Mesenchymal stem cell (in vitro differentiated cells and primary cell): ENCODE results near the gene KRTAP1-3. TPM values are rescaled to one million over a fixed set of nuclear protein-coding genes. Genes with fewer than 3 reads are reported as not detected.
A peak's percentile ranks its signal among the peaks of the same experiment; 100 is the strongest.
"Not testable (repeated sequence)": the region's sequence is repeated elsewhere in the genome, so short reads cannot be mapped to it uniquely, and the experiment has no call there.

Experiments used
- DNase-seq: peaks from one replicate; pipeline ENCODE4 v3.0.0-alpha.2; 2013
- H2AFZ ChIP-seq: one replicate; pipeline ENCODE4 v1.6.1; 2013; ENCODE audit warnings: low read depth, mild to moderate bottlenecking, control low read depth, inconsistent platforms, low read length, moderate library complexity
- H2AK5ac ChIP-seq: 2 replicates; pipeline ENCODE4 v1.6.1; 2013; ENCODE audit warnings: low read length, moderate library complexity, mild to moderate bottlenecking, inconsistent platforms; ENCODE audit not compliant: severe bottlenecking
- H2BK120ac ChIP-seq: one replicate; pipeline ENCODE4 v1.6.1; 2013; ENCODE audit warnings: low read depth, mild to moderate bottlenecking, inconsistent platforms, low read length, moderate library complexity
- H2BK12ac ChIP-seq, 2 experiments: one replicate each; pipeline ENCODE4 v1.6.1; 2013; ENCODE audit warnings: inconsistent platforms in 2 of 2, low read length in 2 of 2, mild to moderate bottlenecking in 2 of 2, moderate library complexity in 2 of 2, control low read depth in 1 of 2
- H2BK15ac ChIP-seq: one replicate; pipeline ENCODE4 v1.6.1; 2013; ENCODE audit warnings: mild to moderate bottlenecking, low read depth, inconsistent platforms; ENCODE audit not compliant: poor library complexity, severe bottlenecking
- H2BK5ac ChIP-seq: 2 replicates; pipeline ENCODE4 v1.6.1; 2013; ENCODE audit warnings: low read depth, mild to moderate bottlenecking, low read length, control low read depth, inconsistent platforms; ENCODE audit not compliant: poor library complexity, severe bottlenecking
- H3K14ac ChIP-seq, 2 experiments: one replicate each; pipeline ENCODE4 v1.6.1; 2013; ENCODE audit warnings: inconsistent platforms in 2 of 2, low read length in 2 of 2, control low read depth in 1 of 2, mild to moderate bottlenecking in 1 of 2, moderate library complexity in 1 of 2
- H3K18ac ChIP-seq, 2 experiments: one replicate each; pipeline ENCODE4 v1.6.1; 2013; ENCODE audit warnings: inconsistent platforms in 2 of 2, low read length in 2 of 2, control low read depth in 1 of 2, low read depth in 1 of 2, mild to moderate bottlenecking in 1 of 2
- H3K23ac ChIP-seq, 2 experiments: one replicate each; pipeline ENCODE4 v1.6.1; 2013; ENCODE audit warnings: inconsistent platforms in 2 of 2, low read length in 2 of 2, mild to moderate bottlenecking in 2 of 2, moderate library complexity in 2 of 2, control low read depth in 1 of 2
- H3K27ac ChIP-seq: 2 replicates; pipeline ENCODE4 v1.5.1; 2013; ENCODE audit warnings: mild to moderate bottlenecking, moderate library complexity, low read length, control low read depth, inconsistent platforms; ENCODE audit not compliant: poor library complexity, severe bottlenecking
- H3K27me3 ChIP-seq, 2 experiments: 2 replicates each; pipeline versions ENCODE4 v1.6.1 to v1.7.0; 2013; ENCODE audit warnings: low read length in 2 of 2, mild to moderate bottlenecking in 2 of 2, moderate library complexity in 2 of 2, control low read depth in 1 of 2, inconsistent platforms in 1 of 2; ENCODE audit not compliant: control insufficient read depth in 1 of 2, insufficient read depth in 1 of 2
- H3K36me3 ChIP-seq, 2 experiments: 2 replicates each; pipeline versions ENCODE4 v1.6.1 to v1.7.0; 2013; ENCODE audit warnings: low read length in 2 of 2, control low read depth in 1 of 2, inconsistent platforms in 1 of 2, low read depth in 1 of 2, mild to moderate bottlenecking in 1 of 2; ENCODE audit not compliant: insufficient read depth in 2 of 2, control insufficient read depth in 1 of 2
- H3K4ac ChIP-seq, 2 experiments: one replicate each; pipeline ENCODE4 v1.6.1; 2013; ENCODE audit warnings: inconsistent platforms in 2 of 2, low read length in 2 of 2, mild to moderate bottlenecking in 2 of 2, moderate library complexity in 2 of 2, control low read depth in 1 of 2, low read depth in 1 of 2
- H3K4me1 ChIP-seq: 2 replicates; pipeline ENCODE4 v1.6.1; 2013; ENCODE audit warnings: low read depth, low read length, control low read depth; ENCODE audit not compliant: control insufficient read depth, insufficient read depth
- H3K4me2 ChIP-seq: 2 replicates; pipeline ENCODE4 v1.6.1; 2013; ENCODE audit warnings: low read length, mild to moderate bottlenecking, inconsistent platforms; ENCODE audit not compliant: poor library complexity, severe bottlenecking
- H3K4me3 ChIP-seq, 2 experiments: 2 replicates each; pipeline versions ENCODE4 v1.5.1 to v1.7.0; 2013; ENCODE audit warnings: low read length in 2 of 2, mild to moderate bottlenecking in 2 of 2, control low read depth in 1 of 2, low read depth in 1 of 2; ENCODE audit not compliant: insufficient read depth in 1 of 2
- H3K79me1 ChIP-seq: replicated peaks from 2 replicates; pipeline ENCODE4 v1.6.1; 2013; ENCODE audit warnings: mild to moderate bottlenecking, control low read depth, low read length, inconsistent platforms; ENCODE audit not compliant: poor library complexity, severe bottlenecking
- H3K9ac ChIP-seq: 2 replicates; pipeline ENCODE4 v1.7.0; 2013; ENCODE audit warnings: mild to moderate bottlenecking, low read length, moderate library complexity
- H3K9me3 ChIP-seq: 2 replicates; pipeline ENCODE4 v1.7.0; 2013; ENCODE audit warnings: mild to moderate bottlenecking, low read length; ENCODE audit not compliant: control insufficient read depth
- H4K8ac ChIP-seq: one replicate; pipeline ENCODE4 v1.6.1; 2013; ENCODE audit warnings: inconsistent platforms, mild to moderate bottlenecking, low read length, moderate library complexity
- H4K91ac ChIP-seq: one replicate; pipeline ENCODE4 v1.6.1; 2013; ENCODE audit warnings: mild to moderate bottlenecking, low read length, inconsistent platforms
- whole genome bisulfite sequencing: methylation state at CpG from one replicate; pipeline ENCODE4 v1.1.7; 2013; ENCODE audit warnings: mixed read lengths; 5-methylcytosine and 5-hydroxymethylcytosine counted together
- polyA plus RNA-seq, 2 experiments: library from polyadenylated mRNA; stranded (reverse); fragments of 200-250 nt; gene quantifications; one replicate each; pipeline ENCODE4 v1.2.3, GENCODE V29; 2013

The KRTAP1-3 gene, protein sequence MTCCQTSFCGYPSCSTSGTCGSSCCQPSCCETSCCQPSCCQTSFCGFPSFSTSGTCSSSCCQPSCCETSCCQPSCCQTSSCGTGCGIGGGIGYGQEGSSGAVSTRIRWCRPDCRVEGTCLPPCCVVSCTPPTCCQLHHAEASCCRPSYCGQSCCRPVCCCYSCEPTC
- polyA plus RNA-seq (2013, experiment 1 of 2), result not detected
- polyA plus RNA-seq (2013, experiment 2 of 2), result not detected

DNA sequence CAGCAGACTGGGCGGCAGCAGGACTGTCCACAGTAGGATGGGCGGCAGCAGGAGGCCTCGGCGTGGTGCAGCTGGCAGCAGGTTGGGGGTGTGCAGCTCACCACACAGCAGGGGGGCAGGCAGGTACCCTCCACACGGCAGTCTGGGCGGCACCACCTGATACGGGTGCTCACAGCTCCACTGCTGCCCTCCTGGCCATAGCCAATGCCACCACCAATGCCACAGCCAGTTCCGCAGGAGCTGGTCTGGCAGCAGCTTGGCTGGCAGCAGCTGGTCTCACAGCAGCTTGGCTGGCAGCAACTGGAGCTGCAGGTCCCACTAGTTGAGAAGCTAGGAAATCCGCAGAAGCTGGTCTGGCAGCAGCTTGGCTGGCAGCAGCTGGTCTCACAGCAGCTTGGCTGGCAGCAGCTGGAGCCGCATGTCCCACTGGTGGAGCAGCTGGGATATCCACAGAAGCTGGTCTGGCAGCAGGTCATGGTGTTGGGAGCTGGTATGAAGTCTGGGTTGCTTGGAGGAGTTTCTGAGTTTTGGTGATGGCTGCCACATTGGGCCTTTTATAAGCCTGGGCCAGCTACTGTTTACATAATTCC lies at the start of gene KRTAP1-3:
Gene KRTAP1-3 (minus strand): TSS at position 529 of the 590 bp plus-strand sequence. CDS start 53 bp downstream, at position 476.
- H3K9ac ChIP-seq, H2BK15ac ChIP-seq, H2AK5ac ChIP-seq, H2AFZ ChIP-seq, H4K91ac ChIP-seq, H2BK5ac ChIP-seq, H4K8ac ChIP-seq, DNase-seq, H2BK12ac ChIP-seq, H3K36me3 ChIP-seq, H3K23ac ChIP-seq, H3K4ac ChIP-seq, H3K4me1 ChIP-seq, H3K27ac ChIP-seq, H3K4me3 ChIP-seq, H2BK120ac ChIP-seq, H3K27me3 ChIP-seq, H3K4me2 ChIP-seq, H3K79me1 ChIP-seq, H3K9me3 ChIP-seq: not testable (repeated sequence)
- H3K18ac ChIP-seq, result peak within 1 kb of the TSS in 1 of 2 experiments; percentile 24
- peak within 1 kb of the TSS in 1 of 2 experiments; percentile 65 for H3K14ac ChIP-seq
- WGBS, result 89% methylated on average over 5 of the region's 10 CpGs

DNA sequence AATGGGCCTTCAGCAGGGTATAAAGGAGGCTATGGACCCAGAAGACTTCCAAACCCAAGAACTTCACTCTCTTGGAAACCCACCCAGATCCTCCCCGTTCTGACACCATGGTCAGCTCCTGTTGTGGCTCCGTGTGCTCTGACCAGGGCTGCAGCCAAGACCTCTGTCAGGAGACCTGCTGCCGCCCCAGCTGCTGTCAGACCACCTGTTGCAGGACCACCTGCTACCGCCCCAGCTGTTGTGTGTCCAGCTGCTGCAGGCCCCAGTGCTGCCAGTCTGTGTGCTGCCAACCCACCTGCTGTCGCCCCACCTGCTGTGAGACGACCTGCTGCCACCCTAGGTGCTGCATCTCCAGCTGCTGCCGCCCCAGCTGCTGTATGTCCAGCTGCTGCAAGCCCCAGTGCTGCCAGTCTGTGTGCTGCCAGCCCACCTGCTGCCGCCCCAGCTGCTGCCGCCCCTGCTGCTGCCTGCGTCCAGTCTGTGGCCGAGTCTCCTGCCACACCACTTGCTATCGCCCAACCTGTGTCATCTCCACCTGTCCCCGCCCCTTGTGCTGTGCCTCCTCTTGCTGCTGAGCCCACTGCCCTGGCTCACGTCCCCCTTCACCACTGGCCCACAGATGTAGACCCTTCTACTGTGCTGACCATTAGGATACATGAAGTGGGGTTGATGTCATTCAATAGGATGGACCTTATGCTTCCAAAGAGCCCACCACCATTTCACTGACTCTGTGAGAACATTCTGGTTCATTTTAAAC lies 49.6 kb upstream of the KRTAP1-3 start, which contains the start of gene KRTAP4-7:
Gene KRTAP4-7 (plus strand): TSS at position 51 of the 757 bp plus-strand sequence. CDS start 57 bp downstream, at position 108.
- H3K36me3 ChIP-seq, H3K9me3 ChIP-seq, H3K4me2 ChIP-seq, H3K4me3 ChIP-seq, H3K9ac ChIP-seq, H3K4ac ChIP-seq, H2BK12ac ChIP-seq, H3K27me3 ChIP-seq, H2BK15ac ChIP-seq, H3K79me1 ChIP-seq, H4K8ac ChIP-seq, DNase-seq, H3K23ac ChIP-seq, H2BK120ac ChIP-seq, H2BK5ac ChIP-seq, H3K4me1 ChIP-seq, H4K91ac ChIP-seq, H2AFZ ChIP-seq: not testable (repeated sequence)
- Histone ChIP-seq H3K18ac (peak within 1 kb of the TSS in 1 of 2 experiments; percentile 57), H3K27ac (peak within 1 kb of the TSS; percentile 71), H3K14ac (peak within 1 kb of the TSS in 1 of 2 experiments; percentile 81), H2AK5ac (peak within 1 kb of the TSS; percentile 39)
- WGBS, result 85% methylated on average over 13 of the region's 14 CpGs

DNA sequence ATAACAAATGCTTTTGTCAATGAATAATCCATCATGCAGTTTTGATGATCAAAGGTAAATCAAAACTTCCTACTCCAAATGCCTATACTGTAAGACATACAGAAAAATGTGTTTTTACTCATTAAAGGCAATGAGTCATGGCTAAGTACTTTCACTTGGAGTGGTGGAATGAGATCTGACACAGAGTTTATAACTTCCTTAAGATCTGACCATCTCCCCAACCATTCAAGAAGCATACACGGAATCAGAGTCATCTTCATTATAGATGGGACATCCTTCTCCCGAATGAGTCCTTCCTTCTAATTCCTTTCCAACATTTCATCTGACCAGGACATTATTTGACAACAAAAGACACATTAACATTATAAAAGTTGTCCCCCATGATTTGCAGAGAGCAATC lies 48.8 kb upstream of the KRTAP1-3 start:
- H3K4me1 ChIP-seq, H3K36me3 ChIP-seq, H3K23ac ChIP-seq, H4K8ac ChIP-seq, H3K9me3 ChIP-seq, H3K14ac ChIP-seq, H3K9ac ChIP-seq, H3K27me3 ChIP-seq, H3K79me1 ChIP-seq, H2BK5ac ChIP-seq, H2AK5ac ChIP-seq, H2BK120ac ChIP-seq, H2BK12ac ChIP-seq, DNase-seq, H2AFZ ChIP-seq, H3K18ac ChIP-seq, H3K4me2 ChIP-seq, H3K4ac ChIP-seq, H2BK15ac ChIP-seq, H3K4me3 ChIP-seq, H4K91ac ChIP-seq: not testable (repeated sequence)
- peak overlapping the region; percentile 71 for H3K27ac ChIP-seq
- WGBS, result no CpG with 5 or more reads among the region's 2 CpGs

DNA sequence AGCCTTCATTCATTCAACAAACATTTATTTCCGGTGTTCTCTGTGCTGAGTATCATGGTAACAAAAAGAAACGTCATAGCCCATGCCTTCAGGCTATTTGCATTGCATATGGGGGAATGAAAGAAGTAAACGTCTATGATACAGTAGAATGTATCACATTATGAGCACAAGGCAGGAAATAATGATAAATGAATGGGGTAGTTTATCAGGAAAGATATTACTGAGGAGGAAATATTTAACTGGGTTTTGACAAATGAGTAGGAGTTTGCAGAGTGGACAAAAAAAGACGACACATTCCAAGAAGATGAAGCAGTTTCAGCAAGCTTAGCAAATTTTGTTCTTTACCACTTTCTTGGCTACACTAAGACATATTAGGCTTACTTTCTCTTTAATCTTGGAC lies 48.0 kb upstream of the KRTAP1-3 start:
- Histone ChIP-seq H3K36me3 (no peaks in the 10 kb centered on the region), H3K4me1 (peaks cover 4% of the 10 kb centered on the region), H3K18ac (no peak overlapping the region), H3K23ac (no peak overlapping the region), H3K9ac (no peak overlapping the region), H3K4me2 (no peak overlapping the region), H3K4me3 (no peak overlapping the region), H3K79me1 (no peaks in the 10 kb centered on the region), H2BK15ac (no peak overlapping the region), H2BK12ac (no peak overlapping the region), H4K91ac (no peak overlapping the region), H3K14ac (no peak overlapping the region), H4K8ac (no peak overlapping the region), H3K27ac (peak overlapping the region; percentile 76), H2AFZ (no peak overlapping the region), H3K9me3 (no peaks in the 10 kb centered on the region), H2BK5ac (no peak overlapping the region), H2BK120ac (no peak overlapping the region), H3K27me3 (no peaks in the 10 kb centered on the region), H3K4ac (no peak overlapping the region), H2AK5ac (no peak overlapping the region)
- no peak for DNase-seq
- 52% methylated on average over 2 of the region's 4 CpGs for WGBS
